Mucosa of descending colon (tissue), 3 donors: Measurements from ENCODE around the gene CASK. TPM values are rescaled to one million over a fixed set of nuclear protein-coding genes. Genes with fewer than 3 reads are reported as not detected.

Experiments
- ATAC-seq: fragments of 200-7000 bp; cut with Tn5 transposase; one replicate; pipeline ENCODE4 v1.9.1; 2020; ENCODE audit warnings: mild to moderate bottlenecking, moderate library complexity
- DNase-seq, 3 donors: peaks; one replicate each; pipeline ENCODE4 v3.0.0-alpha.2; 2020
- H3K36me3 ChIP-seq: fragments of 200-600 bp; one replicate; pipeline ENCODE4 v1.8.0; 2021; ENCODE audit warnings: low read depth, mild to moderate bottlenecking
- H3K4me1 ChIP-seq: fragments of 200-600 bp; one replicate; pipeline ENCODE4 v1.8.0; 2021; ENCODE audit warnings: low read depth, mild to moderate bottlenecking
- H3K4me3 ChIP-seq: fragments of 200-600 bp; one replicate; pipeline ENCODE4 v1.8.0; 2021; ENCODE audit warnings: mild to moderate bottlenecking
- H3K9me3 ChIP-seq: fragments of 200-600 bp; one replicate; pipeline ENCODE4 v1.8.0; 2021; ENCODE audit warnings: mild to moderate bottlenecking
- CTCF ChIP-seq: fragments of 200-600 bp; IDR thresholded peaks from one replicate; pipeline ENCODE4 v1.8.0; 2022; ENCODE audit warnings: antibody characterized with exemption, mild to moderate bottlenecking
- intact Hi-C, 2 donors: fragments of 100-400 bp; cut with DNase I in 1 of 2; cut with micrococcal nuclease in 1 of 2; formaldehyde crosslinking; loops; one replicate each; pipeline versions ENCODE4 v1.11.0 to v1.11.1; 2022; cut with DNase I, micrococcal nuclease
- total RNA-seq, 3 donors: library from RNA; stranded (reverse); fragmentation: NEBNext Ultra II Directional in 2 of 3; extraction: Animal tissue kit (Norgen Biotek cat#: 25700) in 2 of 3; gene quantifications; one replicate each; pipeline versions ENCODE4 v1.2.1 to v1.2.4, GENCODE V29; 2021 to 2023
- donor health status: DM: no; HTN: no; CAD: no; lungs with moderate emphysema.
- donor health status: DM: no; HTN: no; CAD: no.
- donor health status: DM: no; HTN: yes; CAD: no.

The CASK gene
- total RNA-seq, 3 donors from 2014 or later, result 50.6 to 108 (median 83.3) TPM

GRCh38 chrX:41730081-41730480, 193.3 kb downstream of the CASK start:
- no peak overlapping the region for H3K4me3 ChIP-seq
- ATAC-seq, result no peak
- no peaks in the 10 kb centered on the region for H3K9me3 ChIP-seq
- no peak for DNase-seq
- intact Hi-C loops, result no loop called here
- TF ChIP-seq CTCF, result no peak
- H3K4me1 ChIP-seq, result no peaks in the 10 kb centered on the region
- no peaks in the 10 kb centered on the region for H3K36me3 ChIP-seq

- no peak for TF ChIP-seq CTCF
- intact Hi-C loops, result no loop called here
- no peak overlapping the region for H3K4me3 ChIP-seq
- no peaks in the 10 kb centered on the region for H3K36me3 ChIP-seq
- H3K9me3 ChIP-seq, result no peaks in the 10 kb centered on the region
- H3K4me1 ChIP-seq, result no peaks in the 10 kb centered on the region
- no peak for ATAC-seq
- no peak for DNase-seq
Observed at GRCh38 chrX:41728125-41728524, 195.2 kb downstream of the CASK start.

- intact Hi-C loops, result no loop called here
- Histone ChIP-seq H3K36me3 (no peaks in the 10 kb centered on the region), H3K4me3 (no peak within 1 kb of the TSS), H3K9me3 (no peaks in the 10 kb centered on the region), H3K4me1 (no peaks in the 10 kb centered on the region)
- no peak for TF ChIP-seq CTCF
- ATAC-seq (peak; percentile 30), DNase-seq (no peak)
Observed at GRCh38 chrX:41723826-41724225, 199.5 kb downstream of the CASK start, which contains the start of gene GPR82. Gene GPR82 (plus strand): TSS chrX:41724181. CDS start chrX:41727027, 2,846 bp downstream.

- no peak for DNase-seq
- Histone ChIP-seq H3K36me3 (no peaks in the 10 kb centered on the region), H3K9me3 (no peaks in the 10 kb centered on the region), H3K4me1 (no peaks in the 10 kb centered on the region), H3K4me3 (no peak overlapping the region)
- no peak for ATAC-seq
- intact Hi-C loops, result no loop called here
- no peak for TF ChIP-seq CTCF
Observed at GRCh38 chrX:41722816-41723618, 200.3 kb downstream of the CASK start.

GRCh38 chrX:41722214-41722613, 201.1 kb downstream of the CASK start:
- DNase-seq (no peak), ATAC-seq (no peak)
- H3K36me3 ChIP-seq, result no peaks in the 10 kb centered on the region
- intact Hi-C loops, result no loop called here
- no peaks in the 10 kb centered on the region for H3K4me1 ChIP-seq
- no peak for TF ChIP-seq CTCF
- H3K4me3 ChIP-seq, result no peak overlapping the region
- no peaks in the 10 kb centered on the region for H3K9me3 ChIP-seq
